ENCODE measurements around the gene AGO3. TPM values are rescaled to one million over a fixed set of nuclear protein-coding genes. Genes with fewer than 3 reads are reported as not detected.

The AGO3 gene
- total RNA-seq, 1 donor from 2014 or later, result 27.0 TPM

GRCh38 chr1:36085126-36085525, 154.2 kb downstream of the AGO3 start:
- Histone ChIP-seq H3K27me3 (ENCODE audit: insufficient read depth, low read length) (no peaks in the 10 kb centered on the region), H3K4me1 (ENCODE audit: insufficient read depth, low read length) (peaks cover 20% of the 10 kb centered on the region), H3K4me2 (ENCODE audit: low read length) (peak overlapping the region; percentile 91), H2AFZ (ENCODE audit: low read depth, low read length) (peak overlapping the region; percentile 79), H3K27ac (ENCODE audit: low read depth, low read length) (no peak overlapping the region), H3K36me3 (ENCODE audit: insufficient read depth, low read length) (no peaks in the 10 kb centered on the region), H3K79me2 (ENCODE audit: insufficient read depth, low read length) (peaks cover 15% of the 10 kb centered on the region), H3K9me3 (ENCODE audit: insufficient read depth, low read depth, low read length) (no peaks in the 10 kb centered on the region), H4K20me1 (ENCODE audit: insufficient read depth, low read length) (no peaks in the 10 kb centered on the region), H3K9ac (ENCODE audit: low read length) (no peak overlapping the region), H3K4me3 (ENCODE audit: insufficient read depth, low read depth, low read length) (no peak overlapping the region)
- Mint-ChIP-seq H3K27ac (ENCODE audit: unreplicated experiment) (no peak overlapping the region), H3K4me1 (ENCODE audit: low read depth, unreplicated experiment) (peaks cover 7% of the 10 kb centered on the region), H3K9me3 (ENCODE audit: unreplicated experiment) (no peaks in the 10 kb centered on the region), H3K4me3 (ENCODE audit: unreplicated experiment) (no peak overlapping the region), H3K27me3 (ENCODE audit: low read depth, unreplicated experiment) (no peaks in the 10 kb centered on the region), H3K36me3 (ENCODE audit: low read depth, unreplicated experiment) (peaks cover 6% of the 10 kb centered on the region)
- DNase-seq (ENCODE audit: low read depth), result no peak
- no peak for TF ChIP-seq EZH2 (IDR thresholded peaks at IDR 0.05; ENCODE audit: insufficient read depth, low read length)
- TF ChIP-seq, protein P1, sequence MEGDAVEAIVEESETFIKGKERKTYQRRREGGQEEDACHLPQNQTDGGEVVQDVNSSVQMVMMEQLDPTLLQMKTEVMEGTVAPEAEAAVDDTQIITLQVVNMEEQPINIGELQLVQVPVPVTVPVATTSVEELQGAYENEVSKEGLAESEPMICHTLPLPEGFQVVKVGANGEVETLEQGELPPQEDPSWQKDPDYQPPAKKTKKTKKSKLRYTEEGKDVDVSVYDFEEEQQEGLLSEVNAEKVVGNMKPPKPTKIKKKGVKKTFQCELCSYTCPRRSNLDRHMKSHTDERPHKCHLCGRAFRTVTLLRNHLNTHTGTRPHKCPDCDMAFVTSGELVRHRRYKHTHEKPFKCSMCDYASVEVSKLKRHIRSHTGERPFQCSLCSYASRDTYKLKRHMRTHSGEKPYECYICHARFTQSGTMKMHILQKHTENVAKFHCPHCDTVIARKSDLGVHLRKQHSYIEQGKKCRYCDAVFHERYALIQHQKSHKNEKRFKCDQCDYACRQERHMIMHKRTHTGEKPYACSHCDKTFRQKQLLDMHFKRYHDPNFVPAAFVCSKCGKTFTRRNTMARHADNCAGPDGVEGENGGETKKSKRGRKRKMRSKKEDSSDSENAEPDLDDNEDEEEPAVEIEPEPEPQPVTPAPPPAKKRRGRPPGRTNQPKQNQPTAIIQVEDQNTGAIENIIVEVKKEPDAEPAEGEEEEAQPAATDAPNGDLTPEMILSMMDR (IDR thresholded peaks at IDR 0.05; ENCODE audit: insufficient read depth, low read depth, low read length), result no peak
- no peak for FAIRE-seq

DNA sequence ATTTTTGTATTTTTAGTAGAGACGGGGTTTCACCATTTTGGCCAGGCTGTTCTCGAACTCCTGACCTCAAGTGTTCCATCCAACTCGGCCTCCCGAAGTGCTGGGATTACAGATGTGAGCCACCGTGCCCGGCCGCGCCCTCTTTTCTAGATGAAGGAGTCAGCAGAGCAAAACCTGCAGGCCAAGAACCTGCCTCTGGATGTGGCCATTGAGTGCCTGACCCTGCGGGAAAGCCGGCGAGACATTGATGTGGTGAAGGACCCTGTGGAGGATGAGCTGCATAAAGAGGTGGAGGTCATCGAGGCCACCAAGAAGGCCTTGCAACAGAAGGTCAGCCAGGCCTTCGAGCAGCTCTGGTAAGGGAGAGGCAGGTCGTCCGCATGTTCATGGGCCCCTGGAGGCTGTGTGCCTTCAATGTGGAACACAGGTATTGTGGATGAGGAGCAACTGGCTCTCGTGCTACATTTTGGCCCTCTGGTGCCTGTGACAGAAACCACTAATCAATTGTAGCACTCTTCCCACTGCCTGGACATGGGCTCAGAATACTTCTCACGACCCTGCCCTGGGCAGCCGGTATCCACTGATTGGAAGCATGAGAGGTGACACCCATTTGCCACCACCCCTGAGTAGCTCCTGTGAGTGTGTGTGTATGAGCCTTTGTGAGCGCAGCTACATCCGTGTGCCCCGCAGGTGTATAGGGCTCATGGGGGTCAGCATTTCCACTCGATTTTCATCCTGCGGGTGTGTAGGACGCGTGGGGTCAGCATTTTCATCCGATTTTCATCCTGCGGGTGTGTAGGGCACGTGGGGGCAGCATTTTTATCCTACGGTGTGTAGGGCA, 155.0 kb downstream of the AGO3 start:
- Mint-ChIP-seq H3K4me3 (ENCODE audit: unreplicated experiment) (no peak overlapping the region), H3K9me3 (ENCODE audit: unreplicated experiment) (no peaks in the 10 kb centered on the region), H3K27me3 (ENCODE audit: low read depth, unreplicated experiment) (no peaks in the 10 kb centered on the region), H3K36me3 (ENCODE audit: low read depth, unreplicated experiment) (peaks cover 6% of the 10 kb centered on the region), H3K27ac (ENCODE audit: unreplicated experiment) (no peak overlapping the region), H3K4me1 (ENCODE audit: low read depth, unreplicated experiment) (peaks cover 9% of the 10 kb centered on the region)
- no peaks in the 10 kb centered on the region for H3K9me3 ChIP-seq (ENCODE audit: insufficient read depth, low read depth, low read length)
- H3K4me3 ChIP-seq (ENCODE audit: insufficient read depth, low read depth, low read length), result no peak overlapping the region
- H3K36me3 ChIP-seq (ENCODE audit: insufficient read depth, low read length), result no peaks in the 10 kb centered on the region
- peaks cover 20% of the 10 kb centered on the region for H3K4me1 ChIP-seq (ENCODE audit: insufficient read depth, low read length)
- peaks cover 23% of the 10 kb centered on the region for H3K79me2 ChIP-seq (ENCODE audit: insufficient read depth, low read length)
- no peak for TF ChIP-seq EZH2 (IDR thresholded peaks at IDR 0.05; ENCODE audit: insufficient read depth, low read length)
- TF ChIP-seq, protein P1 (IDR thresholded peaks at IDR 0.05; ENCODE audit: insufficient read depth, low read depth, low read length), result no peak
- DNase-seq (ENCODE audit: low read depth) (no peak), FAIRE-seq (no peak)
- peaks cover under 1% of the 10 kb centered on the region for H4K20me1 ChIP-seq (ENCODE audit: insufficient read depth, low read length)
- no peak overlapping the region for H3K9ac ChIP-seq (ENCODE audit: low read length)
- H2AFZ ChIP-seq (ENCODE audit: low read depth, low read length), result no peak overlapping the region
- no peaks in the 10 kb centered on the region for H3K27me3 ChIP-seq (ENCODE audit: insufficient read depth, low read length)
- H3K4me2 ChIP-seq (ENCODE audit: low read length), result no peak overlapping the region
- H3K27ac ChIP-seq (ENCODE audit: low read depth, low read length), result no peak overlapping the region

Measured in astrocyte (in vitro differentiated cells and primary cell).